ENCODE results near the gene AMOT. TPM values are rescaled to one million over a fixed set of nuclear protein-coding genes. Genes with fewer than 3 reads are reported as not detected.

Gene AMOT
- total RNA-seq, 2 donors from 2014 or later: 4.2 to 7.3 TPM

DNA sequence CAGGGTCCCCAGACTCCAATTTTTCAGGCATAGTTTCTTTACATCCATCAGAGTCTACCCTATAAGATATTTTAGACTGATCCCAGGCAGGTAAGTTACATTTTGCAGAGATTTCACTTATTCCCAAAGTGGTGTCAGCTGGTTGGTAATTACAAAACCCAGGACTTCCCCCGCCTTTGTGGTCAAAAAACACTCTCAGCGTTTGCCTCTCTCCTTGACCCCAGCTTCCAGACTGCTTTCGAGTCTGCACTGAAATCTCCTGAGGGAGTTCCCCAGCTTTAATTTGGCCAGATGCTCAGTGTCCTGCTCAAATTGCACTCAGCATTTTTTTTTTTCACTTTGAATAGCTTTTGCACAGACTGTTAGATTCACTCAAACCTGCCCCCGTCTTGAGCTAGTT, 11.2 kb upstream of the AMOT start:
- DNase-seq: peak in 1 of 4 donors; percentile 4
- WGBS, 2 donors: 57 to 64% methylated on average over 4 of the region's 4 CpGs
- Histone ChIP-seq H3K9me3 (no peaks in the 10 kb centered on the region), H3K4me3 (no peak overlapping the region), H3K36me3 (replicated peaks in 1 of 2; ENCODE audit: insufficient read depth in 1 of 2, low read depth in 2 of 2) (no peaks in the 10 kb centered on the region), H3K27ac (no peak overlapping the region), H3K4me1 (no peaks in the 10 kb centered on the region), H3K27me3 (no peaks in the 10 kb centered on the region)
- intact Hi-C loops (cut with DNase I): no loop called here
- TF ChIP-seq, protein P1, sequence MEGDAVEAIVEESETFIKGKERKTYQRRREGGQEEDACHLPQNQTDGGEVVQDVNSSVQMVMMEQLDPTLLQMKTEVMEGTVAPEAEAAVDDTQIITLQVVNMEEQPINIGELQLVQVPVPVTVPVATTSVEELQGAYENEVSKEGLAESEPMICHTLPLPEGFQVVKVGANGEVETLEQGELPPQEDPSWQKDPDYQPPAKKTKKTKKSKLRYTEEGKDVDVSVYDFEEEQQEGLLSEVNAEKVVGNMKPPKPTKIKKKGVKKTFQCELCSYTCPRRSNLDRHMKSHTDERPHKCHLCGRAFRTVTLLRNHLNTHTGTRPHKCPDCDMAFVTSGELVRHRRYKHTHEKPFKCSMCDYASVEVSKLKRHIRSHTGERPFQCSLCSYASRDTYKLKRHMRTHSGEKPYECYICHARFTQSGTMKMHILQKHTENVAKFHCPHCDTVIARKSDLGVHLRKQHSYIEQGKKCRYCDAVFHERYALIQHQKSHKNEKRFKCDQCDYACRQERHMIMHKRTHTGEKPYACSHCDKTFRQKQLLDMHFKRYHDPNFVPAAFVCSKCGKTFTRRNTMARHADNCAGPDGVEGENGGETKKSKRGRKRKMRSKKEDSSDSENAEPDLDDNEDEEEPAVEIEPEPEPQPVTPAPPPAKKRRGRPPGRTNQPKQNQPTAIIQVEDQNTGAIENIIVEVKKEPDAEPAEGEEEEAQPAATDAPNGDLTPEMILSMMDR (IDR thresholded peaks at IDR 0.05): no peak
- no peak for TF ChIP-seq POLR2A (IDR thresholded peaks at IDR 0.05)
- ATAC-seq: no peak

GRCh38 chrX:112851161-112851779, 10.6 kb upstream of the AMOT start:
- DNase-seq (no peak), ATAC-seq (no peak)
- 36 to 62% methylated on average over 2 of the region's 2 CpGs for WGBS, 2 donors

DNA sequence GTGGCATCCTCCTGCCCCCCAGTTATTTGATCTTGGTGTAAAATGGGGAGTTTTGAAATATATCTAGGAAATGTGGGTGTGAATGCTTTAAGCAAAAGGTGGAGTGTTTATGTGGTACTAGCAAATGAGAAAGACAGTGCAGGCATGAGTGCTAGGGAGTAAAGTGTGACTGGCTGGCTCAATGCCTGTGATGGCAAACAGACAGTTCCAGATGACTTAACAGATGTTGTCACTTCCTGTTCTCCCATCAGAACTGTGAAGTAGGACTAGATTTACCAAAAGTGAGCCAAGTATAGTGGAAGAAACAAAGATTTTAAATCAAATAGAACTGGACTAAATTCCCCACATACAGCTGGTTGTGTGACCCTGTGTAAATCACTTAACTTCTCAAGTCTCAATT, 8.4 kb upstream of the AMOT start:
- H3K27me3 ChIP-seq: no peaks in the 10 kb centered on the region
- H3K27ac ChIP-seq: no peak overlapping the region
- no peaks in the 10 kb centered on the region for H3K36me3 ChIP-seq (replicated peaks in 1 of 2; ENCODE audit: insufficient read depth in 1 of 2, low read depth in 2 of 2)
- H3K4me1 ChIP-seq: no peaks in the 10 kb centered on the region
- no peak for TF ChIP-seq POLR2A (IDR thresholded peaks at IDR 0.05)
- TF ChIP-seq, protein P1 (IDR thresholded peaks at IDR 0.05): no peak
- DNase-seq (no peak), ATAC-seq (no peak)
- H3K9me3 ChIP-seq: no peaks in the 10 kb centered on the region
- no peak overlapping the region for H3K4me3 ChIP-seq
- intact Hi-C loops (cut with DNase I): no loop called here

More at GRCh38 chrX:112851161-112851779, 10.6 kb upstream of the AMOT start:
- Histone ChIP-seq H3K9me3 (no peaks in the 10 kb centered on the region), H3K36me3 (replicated peaks in 1 of 2; ENCODE audit: insufficient read depth in 1 of 2, low read depth in 2 of 2) (no peaks in the 10 kb centered on the region), H3K4me1 (no peaks in the 10 kb centered on the region), H3K4me3 (no peak overlapping the region), H3K27me3 (no peaks in the 10 kb centered on the region), H3K27ac (no peak overlapping the region)
- intact Hi-C loops (cut with DNase I): no loop called here
- TF ChIP-seq, protein P1 (IDR thresholded peaks at IDR 0.05): no peak
- TF ChIP-seq POLR2A (IDR thresholded peaks at IDR 0.05): no peak

DNA sequence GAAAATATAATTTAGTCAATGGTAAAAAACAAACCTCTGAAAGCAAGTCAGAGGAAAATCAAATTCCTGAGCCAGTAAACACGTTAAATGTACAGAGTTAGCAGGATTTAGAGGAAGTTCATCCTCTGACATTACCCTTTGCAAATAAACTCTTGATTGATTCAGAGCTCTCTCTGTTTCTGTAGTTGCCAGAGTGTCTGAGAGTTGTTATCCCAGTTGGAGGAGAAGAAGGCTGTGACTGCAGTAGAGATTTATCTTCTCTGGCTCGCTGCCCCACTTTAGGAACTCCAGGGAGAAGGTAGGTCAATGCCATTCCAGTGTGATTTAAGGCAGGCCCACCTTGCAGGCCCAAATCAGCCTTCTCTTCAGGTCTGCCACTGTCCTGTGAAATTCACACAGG, 6.2 kb upstream of the AMOT start:
- TF ChIP-seq, protein P1 (IDR thresholded peaks at IDR 0.05): no peak
- TF ChIP-seq POLR2A (IDR thresholded peaks at IDR 0.05): no peak
- no peak for ATAC-seq
- H3K27ac ChIP-seq: no peak overlapping the region
- DNase-seq: no peak
- no peaks in the 10 kb centered on the region for H3K36me3 ChIP-seq (replicated peaks in 1 of 2; ENCODE audit: insufficient read depth in 1 of 2, low read depth in 2 of 2)
- H3K4me3 ChIP-seq: no peak overlapping the region
- H3K4me1 ChIP-seq: no peaks in the 10 kb centered on the region
- WGBS, 2 donors: 72 to 73% methylated on average over 2 of the region's 2 CpGs
- H3K27me3 ChIP-seq: no peaks in the 10 kb centered on the region
- intact Hi-C loops (cut with DNase I): no loop called here
- no peaks in the 10 kb centered on the region for H3K9me3 ChIP-seq

GRCh38 chrX:112846187-112846586, 5.6 kb upstream of the AMOT start:
- TF ChIP-seq, protein P1 (IDR thresholded peaks at IDR 0.05): no peak
- no peak for TF ChIP-seq POLR2A (IDR thresholded peaks at IDR 0.05)
- H3K4me1 ChIP-seq: no peaks in the 10 kb centered on the region
- H3K4me3 ChIP-seq: no peak overlapping the region
- H3K27ac ChIP-seq: no peak overlapping the region
- H3K9me3 ChIP-seq: no peaks in the 10 kb centered on the region
- ATAC-seq (no peak), DNase-seq (no peak)
- no peaks in the 10 kb centered on the region for H3K36me3 ChIP-seq (replicated peaks in 1 of 2; ENCODE audit: insufficient read depth in 1 of 2, low read depth in 2 of 2)
- H3K27me3 ChIP-seq: no peaks in the 10 kb centered on the region
- intact Hi-C loops (cut with DNase I): no loop called here
- WGBS, 2 donors: 40 to 44% methylated on average over 3 to 4 of the region's 4 CpGs

Measured in body of pancreas (tissue), 4 donors.